ENCODE measurements around the gene ZNF544. TPM values are rescaled to one million over a fixed set of nuclear protein-coding genes. Genes with fewer than 3 reads are reported as not detected.

Gene ZNF544
- total and polyA plus RNA-seq, 2 of the 8 experiments (the other 6 are each of a cell fraction or from before 2014, with no cell fraction given) = 48.8 to 60.8 TPM

DNA sequence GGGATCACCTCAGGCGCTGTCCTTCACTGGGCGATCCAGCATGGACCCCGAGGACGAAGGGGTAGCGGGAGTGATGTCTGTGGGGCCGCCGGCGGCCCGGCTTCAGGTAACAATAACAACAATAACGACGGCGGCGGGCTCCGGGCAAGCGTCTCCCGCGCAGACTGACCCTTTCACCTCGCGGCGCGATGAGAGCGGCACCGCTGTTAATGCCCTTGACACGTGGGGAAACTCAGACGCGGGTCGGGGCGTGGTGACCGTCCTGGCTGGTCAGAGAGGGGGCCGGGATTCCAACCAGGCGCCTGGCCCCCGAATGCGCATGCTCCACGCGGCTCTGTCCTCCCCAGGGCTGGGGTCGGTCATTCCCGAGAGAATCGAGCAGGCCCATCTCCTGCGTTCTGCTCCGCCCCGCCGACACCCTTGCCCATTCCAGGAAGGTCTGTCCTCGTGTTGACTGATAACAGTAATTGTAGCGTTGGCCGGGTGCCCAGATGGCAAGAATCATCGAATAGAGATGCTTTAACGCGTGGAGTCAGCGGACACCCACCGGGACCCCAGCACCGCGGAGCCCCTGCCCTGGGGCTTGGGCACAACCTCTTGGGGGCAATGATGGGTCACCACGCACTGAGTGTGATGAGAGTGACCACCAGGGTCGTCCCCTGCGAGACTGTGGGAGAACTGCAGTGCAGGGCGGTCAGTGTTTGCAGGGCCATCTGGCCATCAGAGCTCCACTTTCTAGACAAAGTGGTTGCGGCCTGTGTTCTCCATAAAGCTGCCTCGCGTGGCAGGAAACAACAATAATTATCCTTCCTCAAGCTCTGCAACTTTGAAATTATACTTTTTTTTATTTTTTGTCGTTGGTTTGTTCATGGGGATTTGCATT, 50.6 kb downstream of the ZNF544 start (continued):
- no peak for TF ChIP-seq RAD21 (IDR thresholded peaks at IDR 0.05 in 1 of 2, conservative IDR thresholded peaks at IDR 0.05 in 1 of 2; ENCODE audit: low read depth in 2 of 2, low read length in 2 of 2)
- peak; percentile 13; the same call in 1 of the 2 replicates for TF ChIP-seq RBBP5 (IDR thresholded peaks at IDR 0.05; ENCODE audit: borderline replicate concordance, low read depth, low read length)
- peak; percentile 79 for TF ChIP-seq KDM4A (IDR thresholded peaks at IDR 0.05; ENCODE audit: low read depth, low read length, severe bottlenecking)
- TF ChIP-seq HDAC6 (IDR thresholded peaks at IDR 0.05; ENCODE audit: low read depth, low read length) = no peak
- TF ChIP-seq, protein P1, sequence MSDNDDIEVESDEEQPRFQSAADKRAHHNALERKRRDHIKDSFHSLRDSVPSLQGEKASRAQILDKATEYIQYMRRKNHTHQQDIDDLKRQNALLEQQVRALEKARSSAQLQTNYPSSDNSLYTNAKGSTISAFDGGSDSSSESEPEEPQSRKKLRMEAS (IDR thresholded peaks at IDR 0.05) = peak; percentile 75
- TF ChIP-seq, protein P2, sequence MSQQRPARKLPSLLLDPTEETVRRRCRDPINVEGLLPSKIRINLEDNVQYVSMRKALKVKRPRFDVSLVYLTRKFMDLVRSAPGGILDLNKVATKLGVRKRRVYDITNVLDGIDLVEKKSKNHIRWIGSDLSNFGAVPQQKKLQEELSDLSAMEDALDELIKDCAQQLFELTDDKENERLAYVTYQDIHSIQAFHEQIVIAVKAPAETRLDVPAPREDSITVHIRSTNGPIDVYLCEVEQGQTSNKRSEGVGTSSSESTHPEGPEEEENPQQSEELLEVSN (IDR thresholded peaks at IDR 0.05) = peak; percentile 52
- TF ChIP-seq PHF8 (conservative IDR thresholded peaks at IDR 0.05; ENCODE audit: low read depth, low read length) = peak; percentile 92
- peak; percentile 4 for TF ChIP-seq TAF7 (optimal IDR thresholded peaks at IDR 0.05; ENCODE audit: borderline replicate concordance, low read depth, low read length)
- 0 out of 2 replicates have a peak, but pooled peaks have one; percentile 47 for TF ChIP-seq POLR2AphosphoS5 (IDR thresholded peaks at IDR 0.05; ENCODE audit: low read depth, low read length)
- TF ChIP-seq ASH2L (IDR thresholded peaks at IDR 0.05; ENCODE audit: low read length) = peak; percentile 45
- no peak for TF ChIP-seq BCL11A (IDR thresholded peaks at IDR 0.05; ENCODE audit: low read depth in 2 of 2, low read length in 2 of 2)

Data from H1 (cell line).